ENCODE results near the gene HS3ST3A1.

The HS3ST3A1 gene

DNA sequence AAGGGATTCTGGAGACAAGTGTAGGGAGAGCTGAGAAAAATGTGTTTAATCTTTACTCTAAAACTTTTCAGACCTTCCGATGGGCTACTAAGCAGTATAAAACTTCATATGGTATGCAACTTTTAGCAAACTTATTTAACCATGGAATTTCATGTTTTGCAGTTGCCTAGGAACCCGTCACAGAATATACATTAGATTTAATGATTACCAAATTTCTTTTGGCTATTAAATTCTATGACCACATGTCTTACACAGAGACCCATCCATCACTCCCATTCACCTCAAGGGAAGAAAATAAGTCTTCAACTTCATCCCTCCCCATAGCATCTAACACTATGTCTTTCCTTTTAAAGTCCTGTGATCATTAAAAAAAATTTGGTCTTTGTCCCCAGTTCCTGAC, 54.9 kb downstream of the HS3ST3A1 start:
- H3K4me3 ChIP-seq (ENCODE audit: insufficient read length, low read depth), result no peak overlapping the region
- no peak for DNase-seq (ENCODE audit: low read depth, low spot score)
- no peak for TF ChIP-seq ZNF274 (IDR thresholded peaks at IDR 0.05; ENCODE audit: low read depth, low read length)
- TF ChIP-seq SUZ12 (IDR thresholded peaks at IDR 0.05; ENCODE audit: extremely low read depth, insufficient read depth, insufficient read length), result no peak
- TF ChIP-seq YY1 (IDR thresholded peaks at IDR 0.05; ENCODE audit: insufficient read depth, insufficient read length), result no peak
- H3K27me3 ChIP-seq (ENCODE audit: insufficient read depth, insufficient read length), result no peaks in the 10 kb centered on the region
- H3K36me3 ChIP-seq (ENCODE audit: insufficient read depth, insufficient read length, low read length), result no peaks in the 10 kb centered on the region
- H3K4me1 ChIP-seq (ENCODE audit: insufficient read depth, insufficient read length), result no peaks in the 10 kb centered on the region
- no peaks in the 10 kb centered on the region; the same call in 1 of the 2 replicates for H3K9me3 ChIP-seq (ENCODE audit: insufficient read depth, low read length)
- no peak overlapping the region for H3K9ac ChIP-seq (ENCODE audit: insufficient read length, low read depth)

GRCh38 chr17:13545941-13546340, 55.8 kb downstream of the HS3ST3A1 start:
- no peak for TF ChIP-seq YY1 (IDR thresholded peaks at IDR 0.05; ENCODE audit: insufficient read depth, insufficient read length)
- no peak for TF ChIP-seq ZNF274 (IDR thresholded peaks at IDR 0.05; ENCODE audit: low read depth, low read length)
- TF ChIP-seq SUZ12 (IDR thresholded peaks at IDR 0.05; ENCODE audit: extremely low read depth, insufficient read depth, insufficient read length), result no peak
- no peaks in the 10 kb centered on the region for H3K36me3 ChIP-seq (ENCODE audit: insufficient read depth, insufficient read length, low read length)
- DNase-seq (ENCODE audit: low read depth, low spot score), result no peak
- H3K9ac ChIP-seq (ENCODE audit: insufficient read length, low read depth), result no peak overlapping the region
- H3K4me1 ChIP-seq (ENCODE audit: insufficient read depth, insufficient read length), result no peaks in the 10 kb centered on the region
- H3K9me3 ChIP-seq (ENCODE audit: insufficient read depth, low read length), result no peaks in the 10 kb centered on the region; the same call in 1 of the 2 replicates
- H3K4me3 ChIP-seq (ENCODE audit: insufficient read length, low read depth), result no peak overlapping the region
- H3K27me3 ChIP-seq (ENCODE audit: insufficient read depth, insufficient read length), result no peaks in the 10 kb centered on the region

- Histone ChIP-seq H3K9ac (ENCODE audit: insufficient read length, low read depth) (no peak overlapping the region), H3K4me3 (ENCODE audit: insufficient read length, low read depth) (no peak overlapping the region), H3K9me3 (ENCODE audit: insufficient read depth, low read length) (no peaks in the 10 kb centered on the region; the same call in 1 of the 2 replicates), H3K4me1 (ENCODE audit: insufficient read depth, insufficient read length) (no peaks in the 10 kb centered on the region), H3K36me3 (ENCODE audit: insufficient read depth, insufficient read length, low read length) (no peaks in the 10 kb centered on the region), H3K27me3 (ENCODE audit: insufficient read depth, insufficient read length) (no peaks in the 10 kb centered on the region)
- TF ChIP-seq YY1 (IDR thresholded peaks at IDR 0.05; ENCODE audit: insufficient read depth, insufficient read length), result no peak
- no peak for TF ChIP-seq ZNF274 (IDR thresholded peaks at IDR 0.05; ENCODE audit: low read depth, low read length)
- TF ChIP-seq SUZ12 (IDR thresholded peaks at IDR 0.05; ENCODE audit: extremely low read depth, insufficient read depth, insufficient read length), result no peak
- DNase-seq (ENCODE audit: low read depth, low spot score), result no peak
Observed at GRCh38 chr17:13544765-13545164, 57.0 kb downstream of the HS3ST3A1 start.

DNA sequence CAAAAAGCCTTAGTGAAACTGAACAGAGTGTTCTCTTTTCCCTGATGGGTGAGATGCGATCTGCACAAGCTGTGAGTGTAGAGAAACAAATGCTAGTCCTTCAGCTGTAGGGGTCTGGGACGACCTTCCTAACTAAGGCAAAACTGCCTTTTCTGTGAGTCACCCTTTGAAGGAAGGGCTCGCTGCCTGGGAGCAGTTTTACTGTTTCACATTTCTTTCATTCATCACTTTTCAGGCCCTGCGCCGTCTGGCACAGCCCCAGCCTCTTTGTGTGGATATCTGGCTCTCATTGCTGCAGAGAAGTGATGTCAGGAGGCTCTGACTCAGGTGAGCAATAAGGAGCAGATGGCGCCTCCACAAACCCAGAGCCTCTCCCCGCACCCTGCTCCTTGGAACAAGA, 57.4 kb downstream of the HS3ST3A1 start:
- DNase-seq (ENCODE audit: low read depth, low spot score), result peak; percentile 5
- Histone ChIP-seq H3K27me3 (ENCODE audit: insufficient read depth, insufficient read length) (no peaks in the 10 kb centered on the region), H3K4me1 (ENCODE audit: insufficient read depth, insufficient read length) (no peaks in the 10 kb centered on the region), H3K9ac (ENCODE audit: insufficient read length, low read depth) (no peak overlapping the region), H3K4me3 (ENCODE audit: insufficient read length, low read depth) (no peak overlapping the region), H3K36me3 (ENCODE audit: insufficient read depth, insufficient read length, low read length) (no peaks in the 10 kb centered on the region), H3K9me3 (ENCODE audit: insufficient read depth, low read length) (no peaks in the 10 kb centered on the region; the same call in 1 of the 2 replicates)
- TF ChIP-seq YY1 (IDR thresholded peaks at IDR 0.05; ENCODE audit: insufficient read depth, insufficient read length) (no peak), SUZ12 (IDR thresholded peaks at IDR 0.05; ENCODE audit: extremely low read depth, insufficient read depth, insufficient read length) (no peak), ZNF274 (IDR thresholded peaks at IDR 0.05; ENCODE audit: low read depth, low read length) (no peak)

- H3K4me1 ChIP-seq (ENCODE audit: insufficient read depth, insufficient read length), result no peaks in the 10 kb centered on the region
- no peak overlapping the region for H3K9ac ChIP-seq (ENCODE audit: insufficient read length, low read depth)
- no peak for DNase-seq (ENCODE audit: low read depth, low spot score)
- no peaks in the 10 kb centered on the region for H3K27me3 ChIP-seq (ENCODE audit: insufficient read depth, insufficient read length)
- H3K36me3 ChIP-seq (ENCODE audit: insufficient read depth, insufficient read length, low read length), result no peaks in the 10 kb centered on the region
- TF ChIP-seq ZNF274 (IDR thresholded peaks at IDR 0.05; ENCODE audit: low read depth, low read length) (no peak), YY1 (IDR thresholded peaks at IDR 0.05; ENCODE audit: insufficient read depth, insufficient read length) (no peak), SUZ12 (IDR thresholded peaks at IDR 0.05; ENCODE audit: extremely low read depth, insufficient read depth, insufficient read length) (no peak)
- no peak overlapping the region for H3K4me3 ChIP-seq (ENCODE audit: insufficient read length, low read depth)
- no peaks in the 10 kb centered on the region for H3K9me3 ChIP-seq (ENCODE audit: insufficient read depth, low read length)
Observed at GRCh38 chr17:13542636-13543035, 59.1 kb downstream of the HS3ST3A1 start.

DNA sequence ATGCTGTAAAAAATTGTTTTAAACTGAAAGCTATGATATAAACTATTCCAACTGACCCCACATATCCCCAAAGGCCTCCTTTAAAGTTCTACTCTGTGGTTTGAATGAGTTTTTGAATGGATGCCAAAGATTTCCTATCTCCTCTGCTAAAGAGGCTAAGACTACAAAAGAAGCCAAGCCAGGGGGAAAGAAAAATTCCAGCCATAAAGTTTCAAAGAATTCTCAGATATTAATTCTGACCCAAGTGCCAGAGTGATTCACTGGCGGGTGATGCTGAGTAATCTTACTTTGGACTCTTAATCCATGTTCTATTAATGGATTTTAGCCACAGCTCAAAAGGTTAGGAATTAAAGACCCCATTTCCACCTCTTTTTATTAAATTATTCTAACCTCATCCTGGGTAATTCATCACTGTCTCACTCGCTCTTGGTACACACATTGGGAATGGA, 60.7 kb downstream of the HS3ST3A1 start:
- no peaks in the 10 kb centered on the region for H3K4me1 ChIP-seq (ENCODE audit: insufficient read depth, insufficient read length)
- no peaks in the 10 kb centered on the region for H3K36me3 ChIP-seq (ENCODE audit: insufficient read depth, insufficient read length, low read length)
- TF ChIP-seq SUZ12 (IDR thresholded peaks at IDR 0.05; ENCODE audit: extremely low read depth, insufficient read depth, insufficient read length) (no peak), YY1 (IDR thresholded peaks at IDR 0.05; ENCODE audit: insufficient read depth, insufficient read length) (no peak), ZNF274 (IDR thresholded peaks at IDR 0.05; ENCODE audit: low read depth, low read length) (no peak)
- no peaks in the 10 kb centered on the region for H3K27me3 ChIP-seq (ENCODE audit: insufficient read depth, insufficient read length)
- no peaks in the 10 kb centered on the region for H3K9me3 ChIP-seq (ENCODE audit: insufficient read depth, low read length)
- no peak for DNase-seq (ENCODE audit: low read depth, low spot score)
- H3K4me3 ChIP-seq (ENCODE audit: insufficient read length, low read depth), result no peak overlapping the region
- no peak overlapping the region for H3K9ac ChIP-seq (ENCODE audit: insufficient read length, low read depth)

DNA sequence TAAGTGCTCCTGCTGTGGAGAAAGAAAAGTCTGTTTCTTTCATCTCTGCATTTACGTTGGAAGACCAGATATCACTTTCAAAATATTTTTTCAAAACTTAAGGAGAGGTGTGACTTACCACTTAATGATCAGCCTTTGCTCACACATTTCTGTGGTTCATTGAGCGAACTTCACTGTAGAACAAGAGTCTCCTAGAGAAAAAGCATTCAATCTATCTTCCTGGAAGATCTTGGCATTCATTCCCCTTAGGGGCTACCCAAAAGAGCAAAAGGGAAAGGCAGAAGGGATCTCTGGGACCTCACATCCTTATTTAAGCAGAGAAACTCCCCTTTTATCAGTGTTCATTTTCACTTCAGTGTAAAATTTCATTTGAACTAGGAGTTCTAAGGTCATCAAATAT, 61.2 kb downstream of the HS3ST3A1 start:
- no peak overlapping the region for H3K4me3 ChIP-seq (ENCODE audit: insufficient read length, low read depth)
- no peaks in the 10 kb centered on the region for H3K36me3 ChIP-seq (ENCODE audit: insufficient read depth, insufficient read length, low read length)
- H3K9me3 ChIP-seq (ENCODE audit: insufficient read depth, low read length), result no peaks in the 10 kb centered on the region
- no peak for TF ChIP-seq YY1 (IDR thresholded peaks at IDR 0.05; ENCODE audit: insufficient read depth, insufficient read length)
- TF ChIP-seq SUZ12 (IDR thresholded peaks at IDR 0.05; ENCODE audit: extremely low read depth, insufficient read depth, insufficient read length), result no peak
- no peak for TF ChIP-seq ZNF274 (IDR thresholded peaks at IDR 0.05; ENCODE audit: low read depth, low read length)
- H3K9ac ChIP-seq (ENCODE audit: insufficient read length, low read depth), result no peak overlapping the region
- DNase-seq (ENCODE audit: low read depth, low spot score), result no peak
- H3K27me3 ChIP-seq (ENCODE audit: insufficient read depth, insufficient read length), result no peaks in the 10 kb centered on the region
- H3K4me1 ChIP-seq (ENCODE audit: insufficient read depth, insufficient read length), result no peaks in the 10 kb centered on the region
